ENCODE data around the gene TRIM9.

TRIM9 gene

GRCh38 chr14:50978529-50978871 is 116.4 kb downstream of the TRIM9 start:
- TF ChIP-seq ZFX (IDR thresholded peaks at IDR 0.05) (no peak), CTCF (conservative IDR thresholded peaks at IDR 0.05) (no peak)
- H3K27ac ChIP-seq = no peak overlapping the region

- no peak for TF ChIP-seq ZFX (IDR thresholded peaks at IDR 0.05)
Observed at GRCh38 chr14:50977863-50978528, 116.9 kb downstream of the TRIM9 start.

GRCh38 chr14:50974118-50974517 is 120.8 kb downstream of the TRIM9 start:
- no peak overlapping the region for H3K27ac ChIP-seq
- TF ChIP-seq ZFX (IDR thresholded peaks at IDR 0.05) (no peak), CTCF (conservative IDR thresholded peaks at IDR 0.05) (no peak)

More at GRCh38 chr14:50977863-50978528, 116.9 kb downstream of the TRIM9 start:
- H3K27ac ChIP-seq = no peak overlapping the region

- TF ChIP-seq ZFX (IDR thresholded peaks at IDR 0.05) (no peak), CTCF (conservative IDR thresholded peaks at IDR 0.05) (no peak)
Observed at GRCh38 chr14:50972734-50973133, 122.2 kb downstream of the TRIM9 start.

GRCh38 chr14:50970886-50971781 is 123.8 kb downstream of the TRIM9 start:
- TF ChIP-seq ZFX (IDR thresholded peaks at IDR 0.05) (no peak), CTCF (conservative IDR thresholded peaks at IDR 0.05) (no peak)
- H3K27ac ChIP-seq = no peak overlapping the region

More at GRCh38 chr14:50972734-50973133, 122.2 kb downstream of the TRIM9 start:
- no peak overlapping the region for H3K27ac ChIP-seq

- TF ChIP-seq ZFX (IDR thresholded peaks at IDR 0.05) (no peak), CTCF (conservative IDR thresholded peaks at IDR 0.05) (no peak)
Observed at GRCh38 chr14:50967790-50968189, 127.1 kb downstream of the TRIM9 start.

GRCh38 chr14:50967103-50967502 is 127.8 kb downstream of the TRIM9 start:
- TF ChIP-seq CTCF (conservative IDR thresholded peaks at IDR 0.05) (no peak), ZFX (IDR thresholded peaks at IDR 0.05) (no peak)
- no peak overlapping the region for H3K27ac ChIP-seq

More at GRCh38 chr14:50967790-50968189, 127.1 kb downstream of the TRIM9 start:
- H3K27ac ChIP-seq = no peak overlapping the region
